Stimulated activated CD8-positive, alpha-beta memory T cell treated with anti-CD3 and anti-CD28 coated beads, Interleukin-12 subunit alpha, Interleukin-12 subunit beta, amount 100 ng/mL, for 24 hours (primary cell): ENCODE data around the gene GLRX3.
"Not testable (repeated sequence)": the region's sequence is repeated elsewhere in the genome, so short reads cannot be mapped to it uniquely, and the experiment has no call there.

Experiments used
- DNase-seq: peaks from one replicate; pipeline ENCODE4 v3.0.0-alpha.2; 2020; ENCODE audit errors: extremely low read depth

GLRX3 gene

GRCh38 chr10:130136226-130137089 is at the start of gene GLRX3:
TSS of gene GLRX3 (plus strand) at chr10:130136391. CDS start at chr10:130136421, 30 bp downstream.
- DNase-seq: peak; percentile 86

GRCh38 chr10:130090565-130090964 is 45.6 kb upstream of the GLRX3 start:
- not testable (repeated sequence) for DNase-seq

GRCh38 chr10:130099344-130099743 is 36.8 kb upstream of the GLRX3 start:
- no peak for DNase-seq

GRCh38 chr10:130105724-130106123 is 30.5 kb upstream of the GLRX3 start:
- DNase-seq: no peak

- not testable (repeated sequence) for DNase-seq
Observed at GRCh38 chr10:130108146-130108545, 28.0 kb upstream of the GLRX3 start.

GRCh38 chr10:130108934-130109604 is 27.1 kb upstream of the GLRX3 start:
- no peak for DNase-seq

GRCh38 chr10:130109796-130110245 is 26.4 kb upstream of the GLRX3 start:
- no peak for DNase-seq

GRCh38 chr10:130110246-130111112 is 25.7 kb upstream of the GLRX3 start, which contains the start of gene C10orf143:
TSS of gene C10orf143 (minus strand) at chr10:130110830. CDS start at chr10:130110772, 58 bp downstream.
- DNase-seq: peak; percentile 94

GRCh38 chr10:130111113-130111851 is 24.9 kb upstream of the GLRX3 start:
- peak; percentile 83 for DNase-seq

GRCh38 chr10:130111852-130112180 is 24.4 kb upstream of the GLRX3 start:
- no peak for DNase-seq

GRCh38 chr10:130112821-130113220 is 23.4 kb upstream of the GLRX3 start:
- DNase-seq: no peak

- DNase-seq: not testable (repeated sequence)
Observed at GRCh38 chr10:130116942-130117341, 19.2 kb upstream of the GLRX3 start.

GRCh38 chr10:130117535-130117934 is 18.7 kb upstream of the GLRX3 start:
- not testable (repeated sequence) for DNase-seq

GRCh38 chr10:130121486-130122079 is 14.6 kb upstream of the GLRX3 start:
- no peak for DNase-seq

GRCh38 chr10:130127364-130128061 is 8.7 kb upstream of the GLRX3 start:
- no peak for DNase-seq

- no peak for DNase-seq
Observed at GRCh38 chr10:130128062-130128781, 8.0 kb upstream of the GLRX3 start.

- DNase-seq: no peak
Observed at GRCh38 chr10:130128922-130129321, 7.3 kb upstream of the GLRX3 start.

GRCh38 chr10:130135676-130136225 is 440 bp upstream of the GLRX3 start:
- no peak for DNase-seq

- DNase-seq: no peak
Observed at GRCh38 chr10:130137090-130137448, 878 bp downstream of the GLRX3 start.
